ENCODE measurements around the gene INO80.

INO80 gene

DNA sequence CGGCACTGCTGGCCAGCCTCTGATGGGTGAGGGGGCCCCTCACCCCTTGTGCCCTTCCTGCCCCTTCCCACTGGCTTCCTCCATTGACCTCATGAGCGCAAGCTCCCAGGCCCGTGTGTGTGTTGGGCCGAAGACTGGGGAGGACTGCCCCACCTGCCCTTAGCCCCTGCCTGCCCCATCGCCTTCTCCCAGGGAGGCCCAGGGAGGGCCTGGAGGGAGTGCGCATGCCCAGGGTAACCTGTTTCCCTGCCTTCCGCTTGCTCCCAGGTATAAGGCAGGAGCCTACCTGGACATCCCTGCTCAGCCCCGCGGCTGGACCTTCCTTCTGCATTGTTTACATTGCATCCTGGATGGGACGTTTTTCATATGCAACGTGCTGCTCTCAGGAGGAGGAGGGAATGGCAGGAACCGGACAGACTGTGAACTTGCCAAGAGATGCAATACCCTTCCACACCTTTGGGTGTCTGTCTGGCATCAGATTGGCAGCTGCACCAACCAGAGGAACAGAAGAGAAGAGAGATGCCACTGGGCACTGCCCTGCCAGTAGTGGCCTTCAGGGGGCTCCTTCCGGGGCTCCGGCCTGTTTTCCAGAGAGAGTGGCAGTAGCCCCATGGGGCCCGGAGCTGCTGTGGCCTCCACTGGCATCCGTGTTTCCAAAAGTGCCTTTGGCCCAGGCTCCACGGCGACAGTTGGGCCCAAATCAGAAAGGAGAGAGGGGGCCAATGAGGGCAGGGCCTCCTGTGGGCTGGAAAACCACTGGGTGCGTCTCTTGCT, 178.1 kb downstream of the INO80 start:
- DNase-seq (ENCODE audit: low read depth) = no peak
- no peak overlapping the region for H3K4me3 ChIP-seq (ENCODE audit: control insufficient read depth, low read depth, low read length)
- TF ChIP-seq, protein P1, sequence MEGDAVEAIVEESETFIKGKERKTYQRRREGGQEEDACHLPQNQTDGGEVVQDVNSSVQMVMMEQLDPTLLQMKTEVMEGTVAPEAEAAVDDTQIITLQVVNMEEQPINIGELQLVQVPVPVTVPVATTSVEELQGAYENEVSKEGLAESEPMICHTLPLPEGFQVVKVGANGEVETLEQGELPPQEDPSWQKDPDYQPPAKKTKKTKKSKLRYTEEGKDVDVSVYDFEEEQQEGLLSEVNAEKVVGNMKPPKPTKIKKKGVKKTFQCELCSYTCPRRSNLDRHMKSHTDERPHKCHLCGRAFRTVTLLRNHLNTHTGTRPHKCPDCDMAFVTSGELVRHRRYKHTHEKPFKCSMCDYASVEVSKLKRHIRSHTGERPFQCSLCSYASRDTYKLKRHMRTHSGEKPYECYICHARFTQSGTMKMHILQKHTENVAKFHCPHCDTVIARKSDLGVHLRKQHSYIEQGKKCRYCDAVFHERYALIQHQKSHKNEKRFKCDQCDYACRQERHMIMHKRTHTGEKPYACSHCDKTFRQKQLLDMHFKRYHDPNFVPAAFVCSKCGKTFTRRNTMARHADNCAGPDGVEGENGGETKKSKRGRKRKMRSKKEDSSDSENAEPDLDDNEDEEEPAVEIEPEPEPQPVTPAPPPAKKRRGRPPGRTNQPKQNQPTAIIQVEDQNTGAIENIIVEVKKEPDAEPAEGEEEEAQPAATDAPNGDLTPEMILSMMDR (IDR thresholded peaks at IDR 0.05; ENCODE audit: control insufficient read depth, insufficient read depth, low read depth, low read length, missing control alignments) = peak; percentile 45

DNA sequence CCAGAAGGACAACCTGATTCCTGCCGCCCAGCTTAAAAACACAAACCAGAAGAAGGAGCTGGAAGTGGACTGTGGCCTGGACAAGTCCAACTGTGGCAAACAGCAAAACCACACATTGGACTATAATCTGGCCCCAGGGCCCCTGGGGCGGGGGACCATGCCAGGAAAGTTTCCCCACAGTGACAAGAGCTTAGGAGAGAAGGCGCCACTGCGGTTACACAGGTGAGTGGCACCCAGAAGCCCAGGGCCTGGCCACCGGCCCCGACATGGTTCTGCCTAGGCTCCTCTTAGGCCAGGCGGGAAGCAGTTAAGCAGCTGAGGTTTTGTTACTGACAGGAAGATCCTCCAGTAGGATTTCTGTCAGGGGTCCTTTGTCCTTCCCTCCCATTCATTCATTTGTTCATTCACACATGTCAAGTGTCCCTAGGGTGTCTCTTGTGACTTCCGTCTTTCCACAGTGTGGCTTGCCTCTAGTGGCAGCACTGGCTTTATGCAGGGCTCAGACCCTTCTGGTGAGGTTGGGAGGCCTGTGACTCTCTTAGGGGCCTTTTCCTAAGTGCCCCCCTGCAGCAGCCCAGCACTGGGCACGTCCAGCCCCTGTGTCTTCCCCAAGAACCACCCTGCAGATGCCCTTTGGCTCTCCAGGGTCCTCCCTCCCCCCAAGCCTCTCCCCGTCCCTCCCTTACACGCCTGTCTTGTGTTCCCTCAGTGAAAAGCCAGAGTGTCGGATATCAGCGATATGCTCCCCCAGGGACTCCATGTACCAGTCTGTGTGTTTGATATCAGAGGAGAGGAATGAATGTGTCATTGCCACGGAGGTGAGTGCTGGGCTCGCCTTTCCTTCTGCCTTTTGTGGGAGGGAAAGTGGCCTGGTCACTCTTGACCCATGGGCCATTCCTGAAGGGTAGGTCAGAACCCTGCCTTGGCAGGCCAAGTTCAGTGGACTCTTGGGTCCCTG, 179.1 kb downstream of the INO80 start:
- DNase-seq (ENCODE audit: low read depth) = no peak

GRCh38 chr15:40936234-40936708, 179.8 kb downstream of the INO80 start:
- no peak for DNase-seq (ENCODE audit: low read depth)
- TF ChIP-seq, protein P1 (IDR thresholded peaks at IDR 0.05; ENCODE audit: control insufficient read depth, insufficient read depth, low read depth, low read length, missing control alignments) = no peak
- no peak overlapping the region for H3K4me3 ChIP-seq (ENCODE audit: control insufficient read depth, low read depth, low read length)

More for the DNA sequence above, 179.1 kb downstream of the INO80 start:
- TF ChIP-seq, protein P1 (IDR thresholded peaks at IDR 0.05; ENCODE audit: control insufficient read depth, insufficient read depth, low read depth, low read length, missing control alignments) = no peak
- H3K4me3 ChIP-seq (ENCODE audit: control insufficient read depth, low read depth, low read length) = no peak overlapping the region

GRCh38 chr15:40934457-40934856, 181.6 kb downstream of the INO80 start:
- no peak for DNase-seq (ENCODE audit: low read depth)
- H3K4me3 ChIP-seq (ENCODE audit: control insufficient read depth, low read depth, low read length) = no peak overlapping the region
- TF ChIP-seq, protein P1 (IDR thresholded peaks at IDR 0.05; ENCODE audit: control insufficient read depth, insufficient read depth, low read depth, low read length, missing control alignments) = no peak

- TF ChIP-seq, protein P1 (IDR thresholded peaks at IDR 0.05; ENCODE audit: control insufficient read depth, insufficient read depth, low read depth, low read length, missing control alignments) = no peak
Measured at GRCh38 chr15:40933517-40933902, 182.6 kb downstream of the INO80 start.

DNA sequence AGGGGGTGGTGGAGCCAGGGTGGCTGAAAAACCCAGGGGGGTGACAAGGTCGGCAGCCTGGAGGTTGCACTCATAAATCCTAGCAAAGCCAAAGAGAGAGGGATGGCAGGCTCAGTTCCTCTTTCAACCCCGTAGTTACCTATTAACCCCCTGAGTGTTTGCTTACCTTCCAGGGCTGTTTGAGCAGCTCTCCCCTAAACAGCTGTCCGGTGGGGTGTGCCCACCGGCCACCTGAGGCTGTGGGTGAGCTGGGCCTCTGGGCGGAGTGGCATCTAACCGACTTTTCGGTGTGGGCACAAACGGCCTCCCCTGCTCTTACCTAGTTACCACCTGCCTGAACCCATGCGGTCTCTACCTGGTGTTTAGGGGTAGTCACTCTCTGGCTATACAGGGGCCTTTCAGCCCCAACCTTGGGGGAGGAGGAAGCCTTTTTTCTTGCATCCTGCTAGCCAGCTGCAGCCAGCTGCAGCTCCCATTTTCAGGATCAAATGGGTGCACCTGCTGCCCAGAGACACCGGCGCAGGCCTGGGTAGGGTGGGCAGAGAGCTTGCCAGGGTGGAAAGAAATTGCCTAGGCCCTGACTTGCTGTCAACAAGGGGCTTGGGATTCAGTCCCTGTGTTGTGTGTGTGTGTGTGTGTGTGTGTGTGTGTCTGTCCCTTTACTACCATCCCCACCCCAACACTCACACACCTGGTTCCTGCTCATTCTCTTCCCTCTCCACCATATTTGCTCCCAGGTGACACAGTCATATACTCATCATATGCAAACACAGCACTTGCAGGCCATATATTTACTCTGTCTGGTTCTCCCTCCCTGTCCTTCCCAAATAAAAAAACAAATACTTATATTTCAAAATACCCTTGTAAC, 183.2 kb downstream of the INO80 start:
- TF ChIP-seq, protein P1 (IDR thresholded peaks at IDR 0.05; ENCODE audit: control insufficient read depth, insufficient read depth, low read depth, low read length, missing control alignments) = no peak
- no peak for DNase-seq (ENCODE audit: low read depth)
- no peak overlapping the region for H3K4me3 ChIP-seq (ENCODE audit: control insufficient read depth, low read depth, low read length)

More at GRCh38 chr15:40933517-40933902, 182.6 kb downstream of the INO80 start:
- no peak for DNase-seq (ENCODE audit: low read depth)
- H3K4me3 ChIP-seq (ENCODE audit: control insufficient read depth, low read depth, low read length) = no peak overlapping the region

All from AG09309 (cell line).